Measurements from ENCODE around the gene HSPE1.
"Not testable (repeated sequence)": the region's sequence is repeated elsewhere in the genome, so short reads cannot be mapped to it uniquely, and the experiment has no call there.

Gene HSPE1

GRCh38 chr2:197455428-197455827 lies 44.8 kb upstream of the HSPE1 start:
- no peak for DNase-seq (ENCODE audit: extremely low read depth, low read depth)
- no peak for TF ChIP-seq CTCF (IDR thresholded peaks at IDR 0.05; ENCODE audit: low read depth, low read length)

DNA sequence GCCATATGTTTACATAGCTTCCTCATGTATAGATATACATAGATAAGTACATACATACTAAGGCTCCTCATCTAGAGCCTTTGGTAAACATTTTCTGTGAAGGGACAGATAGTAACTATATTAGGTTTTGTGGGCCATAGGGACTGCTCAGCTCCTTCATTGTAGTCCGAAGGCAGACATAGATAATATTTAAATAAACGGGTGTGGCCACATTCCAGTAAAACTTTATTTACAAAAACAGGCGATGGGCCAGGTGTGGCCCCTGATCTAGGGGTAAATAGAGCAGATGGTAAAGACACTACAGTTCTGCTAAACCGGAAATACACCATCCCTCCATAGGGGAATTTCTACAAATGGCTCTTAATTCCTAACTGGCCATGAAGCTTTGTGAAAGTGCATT lies 39.5 kb upstream of the HSPE1 start:
- TF ChIP-seq CTCF (IDR thresholded peaks at IDR 0.05; ENCODE audit: low read depth, low read length) = no peak
- DNase-seq (ENCODE audit: extremely low read depth, low read depth) = no peak

DNA sequence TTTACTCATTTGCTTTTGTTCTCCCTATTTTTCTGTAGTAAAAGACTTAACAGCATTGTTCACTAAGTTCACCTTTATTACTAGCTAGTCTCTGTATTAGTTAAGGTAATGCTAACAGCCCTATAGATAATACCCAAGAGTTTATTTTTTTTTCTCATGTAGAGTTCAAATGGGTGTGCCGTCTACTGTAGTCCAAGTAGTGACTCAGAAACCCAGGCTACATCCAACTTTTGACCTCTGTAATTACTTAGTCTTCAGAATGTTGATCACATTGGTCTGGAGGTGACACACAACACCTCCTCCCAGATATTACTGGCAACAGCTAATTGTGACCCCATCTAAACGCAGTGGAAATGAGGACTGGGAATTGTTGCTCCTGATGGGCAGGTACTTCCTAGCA lies 39.1 kb upstream of the HSPE1 start:
- no peak for TF ChIP-seq CTCF (IDR thresholded peaks at IDR 0.05; ENCODE audit: low read depth, low read length)
- no peak for DNase-seq (ENCODE audit: extremely low read depth, low read depth)

- no peak for DNase-seq (ENCODE audit: extremely low read depth, low read depth)
- no peak for TF ChIP-seq CTCF (IDR thresholded peaks at IDR 0.05; ENCODE audit: low read depth, low read length)
Observed at GRCh38 chr2:197464175-197464574, 36.0 kb upstream of the HSPE1 start.

- DNase-seq (ENCODE audit: extremely low read depth, low read depth) = no peak
- TF ChIP-seq CTCF (IDR thresholded peaks at IDR 0.05; ENCODE audit: low read depth, low read length) = no peak
Observed at GRCh38 chr2:197472166-197472565, 28.0 kb upstream of the HSPE1 start.

- no peak for TF ChIP-seq CTCF (IDR thresholded peaks at IDR 0.05; ENCODE audit: low read depth, low read length)
- DNase-seq (ENCODE audit: extremely low read depth, low read depth) = no peak
Observed at GRCh38 chr2:197477797-197478196, 22.4 kb upstream of the HSPE1 start.

GRCh38 chr2:197480165-197481036 lies 19.8 kb upstream of the HSPE1 start:
- TF ChIP-seq CTCF (IDR thresholded peaks at IDR 0.05; ENCODE audit: low read depth, low read length) = no peak
- no peak for DNase-seq (ENCODE audit: extremely low read depth, low read depth)

- DNase-seq (ENCODE audit: extremely low read depth, low read depth) = not testable (repeated sequence)
Observed at GRCh38 chr2:197484248-197484647, 15.9 kb upstream of the HSPE1 start.

Measured in AG09319 (cell line).